Measurements from ENCODE around the gene PKP4.

The PKP4 gene

GRCh38 chr2:158443606-158444005 lies 13.1 kb upstream of the PKP4 start:
- DNase-seq (ENCODE audit: insufficient read length, low spot score) = no peak
- TF ChIP-seq PAX5 (IDR thresholded peaks at IDR 0.05; ENCODE audit: insufficient read depth, low read length, severe bottlenecking) = no peak
- no peak for TF ChIP-seq POLR2A (IDR thresholded peaks at IDR 0.05; ENCODE audit: low read depth, low read length)
- no peak for TF ChIP-seq POU2F2 (IDR thresholded peaks at IDR 0.05; ENCODE audit: low read depth, low read length)
- TF ChIP-seq SPI1 (IDR thresholded peaks at IDR 0.05; ENCODE audit: low read depth, low read length) = no peak
- TF ChIP-seq TAF1 (IDR thresholded peaks at IDR 0.05; ENCODE audit: low read depth, low read length) = no peak
- TF ChIP-seq POLR2AphosphoS5 (IDR thresholded peaks at IDR 0.05; ENCODE audit: low read depth, low read length) = no peak
- no peak for FAIRE-seq

DNA sequence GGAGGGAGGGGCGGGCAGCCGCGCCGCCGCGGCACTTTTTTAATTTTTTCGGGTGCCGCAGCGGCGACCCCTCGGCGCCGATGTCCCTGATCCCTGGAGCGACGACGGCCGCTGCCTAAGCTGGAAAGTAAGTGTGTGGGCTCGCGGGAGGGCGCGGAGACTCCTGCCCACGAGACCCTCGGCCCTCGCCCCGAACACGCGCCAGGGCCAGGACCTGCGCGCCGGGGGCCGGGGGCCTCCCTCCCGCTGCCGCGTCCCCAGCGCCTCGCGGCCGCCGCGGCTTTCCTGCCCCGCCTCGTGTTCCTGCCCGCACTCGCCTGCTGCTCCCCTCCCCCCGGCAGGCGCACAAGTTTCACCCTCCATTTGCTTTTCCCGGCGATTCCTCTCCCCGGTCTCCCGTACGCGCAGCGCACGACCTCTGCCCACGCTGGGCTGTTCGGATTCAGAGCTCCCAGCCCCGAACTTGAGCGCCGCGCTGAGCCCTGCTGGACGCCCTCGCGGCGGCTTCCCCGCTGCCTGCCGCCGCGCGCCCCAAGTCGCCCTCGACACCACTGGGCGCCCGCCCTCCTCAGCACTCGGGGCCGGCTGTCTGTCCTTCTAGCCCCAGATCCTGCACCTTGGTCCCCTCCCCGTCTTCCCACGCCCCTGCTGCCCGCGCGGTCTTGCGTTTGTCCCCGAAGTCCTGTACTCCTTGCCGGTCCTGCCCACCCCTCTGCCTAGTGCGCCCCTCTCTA lies 507 bp downstream of the PKP4 start:
- FAIRE-seq (no peak), DNase-seq (ENCODE audit: insufficient read length, low spot score) (peak; percentile 30)
- no peak for TF ChIP-seq TAF1 (IDR thresholded peaks at IDR 0.05; ENCODE audit: low read depth, low read length)

DNA sequence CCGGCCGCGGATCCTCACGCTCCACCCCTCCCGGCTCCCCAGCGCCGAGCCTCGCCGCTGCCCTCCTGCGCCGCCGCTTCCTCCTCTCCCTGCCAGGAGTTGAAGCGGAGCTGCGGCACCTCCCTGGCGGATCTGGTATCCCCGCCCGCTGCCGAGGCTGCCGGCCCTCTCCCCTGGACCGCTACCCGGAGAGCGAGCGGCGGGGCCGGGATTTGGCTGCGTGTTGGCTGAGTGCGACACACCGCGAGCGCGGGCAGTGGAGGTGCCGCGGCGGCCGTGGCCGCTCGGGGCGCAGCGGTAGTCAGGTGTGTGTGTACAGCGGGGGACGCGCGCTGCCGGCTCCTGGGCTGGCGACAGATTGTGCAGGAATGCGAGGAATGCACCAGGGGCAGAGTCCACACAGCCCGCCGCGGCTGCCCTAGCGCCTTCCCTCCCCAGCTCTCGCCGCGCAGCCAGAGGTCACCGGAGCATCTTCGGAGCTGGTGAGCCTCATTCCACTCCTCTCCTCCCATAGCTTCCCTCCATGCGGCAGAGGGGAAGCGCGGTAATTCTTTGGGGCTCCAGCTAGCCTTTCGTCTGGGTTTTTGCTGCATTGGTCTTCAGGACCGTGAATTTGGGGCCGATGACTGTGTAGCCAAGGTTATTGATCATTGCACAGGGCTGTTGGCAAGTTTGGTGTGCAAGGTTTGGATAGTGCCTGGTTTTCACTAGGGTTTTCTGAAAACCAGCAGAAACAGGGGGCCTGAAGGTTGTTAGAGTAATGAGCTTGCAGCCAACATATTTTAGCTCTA lies 1.3 kb downstream of the PKP4 start:
- no peak for TF ChIP-seq POLR2AphosphoS5 (IDR thresholded peaks at IDR 0.05; ENCODE audit: low read depth, low read length)
- no peak for TF ChIP-seq TAF1 (IDR thresholded peaks at IDR 0.05; ENCODE audit: low read depth, low read length)
- TF ChIP-seq POLR2A (IDR thresholded peaks at IDR 0.05; ENCODE audit: low read depth, low read length) = no peak
- TF ChIP-seq PAX5 (IDR thresholded peaks at IDR 0.05; ENCODE audit: insufficient read depth, low read length, severe bottlenecking) = no peak
- FAIRE-seq = peak; percentile 91

GRCh38 chr2:158458617-158458920 lies 1.8 kb downstream of the PKP4 start:
- no peak for DNase-seq (ENCODE audit: insufficient read length, low spot score)
- TF ChIP-seq POLR2AphosphoS5 (IDR thresholded peaks at IDR 0.05; ENCODE audit: low read depth, low read length) (no peak), TAF1 (IDR thresholded peaks at IDR 0.05; ENCODE audit: low read depth, low read length) (no peak), POLR2A (IDR thresholded peaks at IDR 0.05; ENCODE audit: low read depth, low read length) (no peak), SPI1 (IDR thresholded peaks at IDR 0.05; ENCODE audit: low read depth, low read length) (no peak), PAX5 (IDR thresholded peaks at IDR 0.05; ENCODE audit: insufficient read depth, low read length, severe bottlenecking) (no peak), POU2F2 (IDR thresholded peaks at IDR 0.05; ENCODE audit: low read depth, low read length) (no peak)
- FAIRE-seq = peak; percentile 9

More for the DNA sequence above, 1.3 kb downstream of the PKP4 start:
- DNase-seq (ENCODE audit: insufficient read length, low spot score) = peak; percentile 22

- DNase-seq (ENCODE audit: insufficient read length, low spot score) (no peak), FAIRE-seq (no peak)
- no peak for TF ChIP-seq POU2F2 (IDR thresholded peaks at IDR 0.05; ENCODE audit: low read depth, low read length)
- TF ChIP-seq SPI1 (IDR thresholded peaks at IDR 0.05; ENCODE audit: low read depth, low read length) = no peak
- no peak for TF ChIP-seq POLR2AphosphoS5 (IDR thresholded peaks at IDR 0.05; ENCODE audit: low read depth, low read length)
- no peak for TF ChIP-seq POLR2A (IDR thresholded peaks at IDR 0.05; ENCODE audit: low read depth, low read length)
- no peak for TF ChIP-seq PAX5 (IDR thresholded peaks at IDR 0.05; ENCODE audit: insufficient read depth, low read length, severe bottlenecking)
- TF ChIP-seq TAF1 (IDR thresholded peaks at IDR 0.05; ENCODE audit: low read depth, low read length) = no peak
These were observed 2.6 kb downstream of the PKP4 start for GRCh38 chr2:158459161-158460003.

- FAIRE-seq = peak; percentile 65
- DNase-seq (ENCODE audit: insufficient read length, low spot score) = no peak
- TF ChIP-seq POLR2A (IDR thresholded peaks at IDR 0.05; ENCODE audit: low read depth, low read length) = no peak
- no peak for TF ChIP-seq TAF1 (IDR thresholded peaks at IDR 0.05; ENCODE audit: low read depth, low read length)
- no peak for TF ChIP-seq PAX5 (IDR thresholded peaks at IDR 0.05; ENCODE audit: insufficient read depth, low read length, severe bottlenecking)
- TF ChIP-seq SPI1 (IDR thresholded peaks at IDR 0.05; ENCODE audit: low read depth, low read length) = no peak
- TF ChIP-seq POLR2AphosphoS5 (IDR thresholded peaks at IDR 0.05; ENCODE audit: low read depth, low read length) = no peak
- no peak for TF ChIP-seq POU2F2 (IDR thresholded peaks at IDR 0.05; ENCODE audit: low read depth, low read length)
These were observed 4.0 kb downstream of the PKP4 start for GRCh38 chr2:158460632-158461297.

GRCh38 chr2:158463496-158464095 lies 6.8 kb downstream of the PKP4 start:
- DNase-seq (ENCODE audit: insufficient read length, low spot score) (no peak), FAIRE-seq (no peak)
- TF ChIP-seq PAX5 (IDR thresholded peaks at IDR 0.05; ENCODE audit: insufficient read depth, low read length, severe bottlenecking) (no peak), POLR2A (IDR thresholded peaks at IDR 0.05; ENCODE audit: low read depth, low read length) (no peak), SPI1 (IDR thresholded peaks at IDR 0.05; ENCODE audit: low read depth, low read length) (no peak), POLR2AphosphoS5 (IDR thresholded peaks at IDR 0.05; ENCODE audit: low read depth, low read length) (no peak), POU2F2 (IDR thresholded peaks at IDR 0.05; ENCODE audit: low read depth, low read length) (no peak), TAF1 (IDR thresholded peaks at IDR 0.05; ENCODE audit: low read depth, low read length) (no peak)

- no peak for FAIRE-seq
- no peak for DNase-seq (ENCODE audit: insufficient read length, low spot score)
- TF ChIP-seq POLR2A (IDR thresholded peaks at IDR 0.05; ENCODE audit: low read depth, low read length) = no peak
- no peak for TF ChIP-seq PAX5 (IDR thresholded peaks at IDR 0.05; ENCODE audit: insufficient read depth, low read length, severe bottlenecking)
- no peak for TF ChIP-seq POLR2AphosphoS5 (IDR thresholded peaks at IDR 0.05; ENCODE audit: low read depth, low read length)
- TF ChIP-seq POU2F2 (IDR thresholded peaks at IDR 0.05; ENCODE audit: low read depth, low read length) = no peak
- no peak for TF ChIP-seq SPI1 (IDR thresholded peaks at IDR 0.05; ENCODE audit: low read depth, low read length)
- TF ChIP-seq TAF1 (IDR thresholded peaks at IDR 0.05; ENCODE audit: low read depth, low read length) = no peak
These were observed 7.9 kb downstream of the PKP4 start for GRCh38 chr2:158464426-158465281.

Measured in GM12891 (cell line).